OCI-LY7 (cell line): Measurements from ENCODE around the gene MAP4K1. TPM values are rescaled to one million over a fixed set of nuclear protein-coding genes. Genes with fewer than 3 reads are reported as not detected.
A peak's percentile ranks its signal among the peaks of the same experiment; 100 is the strongest.
"Not testable (repeated sequence)": the region's sequence is repeated elsewhere in the genome, so short reads cannot be mapped to it uniquely, and the experiment has no call there.

Experiments used
- BruUV-seq: library from RNA; stranded (reverse); fragments of 400-500 nt; replicated peaks from 2 replicates; lab custom pipeline; 2021; lab: Mats Ljungman, UMichigan
- CTCF ChIA-PET: fragments of 300-600 bp; sonication (Branson Sonifier 250); formaldehyde crosslinking; loops from one replicate; lab custom pipeline; 2022; ENCODE audit warnings: antibody characterized with exemption; ENCODE audit not compliant: unreplicated experiment; lab: Charles Lee
- POLR2A ChIA-PET: fragments of 300-600 bp; sonication (Branson Sonifier 250); formaldehyde crosslinking; loops from one replicate; lab custom pipeline; 2022; ENCODE audit warnings: antibody characterized with exemption; lab: Charles Lee
- DNase-seq: peaks from one replicate; pipeline ENCODE4 v3.0.0-alpha.2; 2015; ENCODE audit warnings: low spot score
- H2AFZ ChIP-seq: fragments of 200-600 bp; sonication (generic), shearing (Covaris generic); 2 replicates; pipeline ENCODE4 v1.6.1; 2014; ENCODE audit warnings: mild to moderate bottlenecking, antibody characterized with exemption, low read length, moderate library complexity
- H3K27ac ChIP-seq: fragments of 200-600 bp; sonication (generic); 2 replicates; pipeline ENCODE4 v1.5.1; 2014; ENCODE audit warnings: mixed run types, low read depth, mild to moderate bottlenecking, moderate library complexity, low read length, inconsistent platforms; ENCODE audit not compliant: poor library complexity, severe bottlenecking
- H3K36me3 ChIP-seq: fragments of 200-600 bp; sonication (generic); 2 replicates; pipeline ENCODE4 v1.6.1; 2014; ENCODE audit warnings: mild to moderate bottlenecking, antibody characterized with exemption, low read length, moderate library complexity, mixed read lengths; ENCODE audit not compliant: insufficient read depth
- H3K4me1 ChIP-seq: fragments of 200-600 bp; sonication (generic); 2 replicates; pipeline ENCODE4 v1.5.1; 2014; ENCODE audit warnings: mild to moderate bottlenecking, low read length; ENCODE audit not compliant: insufficient read depth, poor library complexity, severe bottlenecking
- H3K4me2 ChIP-seq: fragments of 200-600 bp; sonication (generic); 2 replicates; pipeline ENCODE4 v1.6.1; 2014; ENCODE audit warnings: mild to moderate bottlenecking, low read length
- H3K4me3 ChIP-seq: fragments of 200-600 bp; sonication (generic); 2 replicates; pipeline ENCODE4 v1.5.1; 2014; ENCODE audit warnings: mild to moderate bottlenecking, low read depth, low read length; ENCODE audit not compliant: poor library complexity, severe bottlenecking
- H3K79me2 ChIP-seq: fragments of 200-600 bp; sonication (generic); 2 replicates; pipeline ENCODE4 v1.6.1; 2016; ENCODE audit warnings: low read depth, mild to moderate bottlenecking, low read length, moderate library complexity, mixed read lengths; ENCODE audit not compliant: insufficient read depth
- H3K9me2 ChIP-seq: fragments of 200-600 bp; sonication (generic); 2 replicates; pipeline ENCODE4 v1.6.1; 2016; ENCODE audit warnings: mild to moderate bottlenecking, low read length, mixed read lengths; ENCODE audit not compliant: insufficient read depth
- H3K9me3 ChIP-seq: fragments of 200-600 bp; sonication (generic); 2 replicates; pipeline ENCODE4 v1.6.1; 2014; ENCODE audit warnings: mild to moderate bottlenecking, mixed run types, low read length, mixed read lengths
- H4K20me1 ChIP-seq: fragments of 200-600 bp; sonication (generic); 2 replicates; pipeline ENCODE4 v1.6.1; 2014; ENCODE audit warnings: mild to moderate bottlenecking, antibody characterized with exemption, low read length, moderate library complexity, mixed read lengths; ENCODE audit not compliant: insufficient read depth
- EZH2phosphoT487 ChIP-seq: fragments of 200-600 bp; sonication (generic); IDR thresholded peaks from 2 replicates; pipeline ENCODE4 v1.6.1; 2018; ENCODE audit warnings: low read depth, borderline replicate concordance, mild to moderate bottlenecking, mixed run types, antibody characterized with exemption, low read length, moderate library complexity, mixed read lengths
- intact Hi-C: fragments of 100-400 bp; cut with micrococcal nuclease; formaldehyde crosslinking; loops from one replicate; pipeline ENCODE4 v1.10.0; 2022; ENCODE audit not compliant: unreplicated experiment
- total RNA-seq, 2 experiments: library from RNA; depleted of rRNA in 1 of 2; stranded (reverse); fragments of >200 nt in 1 of 2; shearing (Covaris generic) in 1 of 2; gene quantifications; 2 replicates each; pipeline ENCODE4 v1.2.3, GENCODE V29; 2014 to 2022
- TF ChIP-seq, protein P1 (sequence below): fragments of 200-600 bp; sonication (generic); conservative IDR thresholded peaks from 2 replicates; pipeline ENCODE4 v1.5.1; 2014; ENCODE audit warnings: mild to moderate bottlenecking, antibody characterized with exemption, low read length, moderate library complexity, mixed read lengths

Gene MAP4K1
- total RNA-seq, 2 experiments from 2014 or later, result 102 to 331 TPM

DNA sequence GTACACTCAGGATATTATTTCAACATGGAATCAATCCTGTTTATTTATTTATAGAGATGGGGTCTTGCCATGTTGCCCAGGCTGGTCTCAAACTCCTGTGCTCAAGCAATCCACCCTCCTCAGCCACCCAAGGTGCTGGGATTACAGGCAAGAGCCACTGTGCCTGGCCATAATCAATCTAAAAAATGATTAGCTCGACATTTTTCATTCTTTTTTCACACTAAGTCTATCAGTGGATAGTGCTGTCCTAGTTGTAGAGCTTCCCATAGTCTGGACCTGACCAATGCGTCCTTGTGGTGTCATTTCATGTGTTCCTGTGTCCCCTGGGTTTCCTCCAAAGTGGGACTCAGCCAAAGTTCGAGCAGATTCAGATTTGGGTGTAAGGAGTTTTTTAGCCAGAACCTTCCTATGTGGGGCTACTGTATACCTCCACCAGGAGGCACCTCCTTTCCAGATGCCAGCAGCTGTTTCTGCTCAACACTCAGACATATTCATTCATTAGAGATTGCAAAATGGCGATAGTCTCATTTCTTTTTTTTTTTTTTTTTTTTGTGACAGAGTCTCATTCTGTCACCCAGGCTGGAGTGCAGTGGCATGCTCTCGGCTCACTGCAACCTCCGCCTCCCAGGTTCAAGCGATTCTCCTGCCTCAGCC is 61.1 kb downstream of the MAP4K1 start:
- H3K4me2 ChIP-seq, result peak overlapping the region; percentile 14; the same call in 1 of the 2 replicates
- H3K36me3 ChIP-seq, result no peaks in the 10 kb centered on the region
- POLR2A ChIA-PET, result interaction anchor here (0.6 kb wide), 1 partner anchor 58 kb away, joined by 3 read pairs; no protein-coding TSS in a partner anchor
- H3K9me2 ChIP-seq, result no peaks in the 10 kb centered on the region
- H3K27ac ChIP-seq, result no peak overlapping the region
- no peaks in the 10 kb centered on the region for H3K9me3 ChIP-seq
- TF ChIP-seq, protein P1, sequence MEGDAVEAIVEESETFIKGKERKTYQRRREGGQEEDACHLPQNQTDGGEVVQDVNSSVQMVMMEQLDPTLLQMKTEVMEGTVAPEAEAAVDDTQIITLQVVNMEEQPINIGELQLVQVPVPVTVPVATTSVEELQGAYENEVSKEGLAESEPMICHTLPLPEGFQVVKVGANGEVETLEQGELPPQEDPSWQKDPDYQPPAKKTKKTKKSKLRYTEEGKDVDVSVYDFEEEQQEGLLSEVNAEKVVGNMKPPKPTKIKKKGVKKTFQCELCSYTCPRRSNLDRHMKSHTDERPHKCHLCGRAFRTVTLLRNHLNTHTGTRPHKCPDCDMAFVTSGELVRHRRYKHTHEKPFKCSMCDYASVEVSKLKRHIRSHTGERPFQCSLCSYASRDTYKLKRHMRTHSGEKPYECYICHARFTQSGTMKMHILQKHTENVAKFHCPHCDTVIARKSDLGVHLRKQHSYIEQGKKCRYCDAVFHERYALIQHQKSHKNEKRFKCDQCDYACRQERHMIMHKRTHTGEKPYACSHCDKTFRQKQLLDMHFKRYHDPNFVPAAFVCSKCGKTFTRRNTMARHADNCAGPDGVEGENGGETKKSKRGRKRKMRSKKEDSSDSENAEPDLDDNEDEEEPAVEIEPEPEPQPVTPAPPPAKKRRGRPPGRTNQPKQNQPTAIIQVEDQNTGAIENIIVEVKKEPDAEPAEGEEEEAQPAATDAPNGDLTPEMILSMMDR, result peak; percentile 57
- TF ChIP-seq EZH2phosphoT487, result no peak
- no peak overlapping the region for H3K4me3 ChIP-seq
- no peaks in the 10 kb centered on the region for H4K20me1 ChIP-seq
- peak overlapping the region; percentile 75 for H2AFZ ChIP-seq
- no peaks in the 10 kb centered on the region for H3K79me2 ChIP-seq
- peaks cover 28% of the 10 kb centered on the region for H3K4me1 ChIP-seq
- intact Hi-C loops, result loop anchor here (2.0 kb wide), 1 partner anchor 62 kb away; the partner anchor contains the start of gene EIF3K
- CTCF ChIA-PET, result no interaction called here
- BruUV-seq, result no TSS peak
- peak; percentile 54 for DNase-seq

DNA sequence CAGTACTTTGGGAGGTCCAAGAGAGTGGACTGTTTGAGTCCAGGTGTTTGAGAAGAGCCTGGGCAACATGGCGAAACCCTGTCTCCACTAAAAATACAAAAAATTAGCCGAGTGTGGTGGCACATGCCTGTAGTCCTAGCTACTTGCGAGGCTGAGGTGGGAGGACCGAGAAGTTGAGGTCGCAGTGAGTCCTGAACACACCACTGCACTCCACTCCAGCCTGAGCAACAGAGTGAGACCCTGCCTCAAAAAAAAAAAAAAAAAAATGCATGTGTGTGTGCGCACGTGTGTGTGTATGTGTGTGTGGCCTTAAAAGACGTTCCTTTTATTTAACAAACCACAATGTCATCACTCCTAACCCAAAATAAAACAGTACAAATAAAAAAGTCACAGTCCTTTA is 62.6 kb downstream of the MAP4K1 start:
- intact Hi-C loops, result no loop called here
- Histone ChIP-seq H4K20me1 (no peaks in the 10 kb centered on the region), H3K27ac (no peak overlapping the region), H3K9me2 (no peaks in the 10 kb centered on the region), H3K4me2 (peak overlapping the region; percentile 22; the same call in 1 of the 2 replicates), H3K4me1 (peaks cover 28% of the 10 kb centered on the region), H2AFZ (peak overlapping the region; percentile 66; the same call in 1 of the 2 replicates), H3K79me2 (no peaks in the 10 kb centered on the region), H3K36me3 (no peaks in the 10 kb centered on the region), H3K9me3 (no peaks in the 10 kb centered on the region), H3K4me3 (no peak overlapping the region)
- no peak for DNase-seq
- TF ChIP-seq, protein P1, result no peak
- no peak for TF ChIP-seq EZH2phosphoT487
- CTCF ChIA-PET, result no interaction called here
- BruUV-seq, result no TSS peak
- POLR2A ChIA-PET, result no interaction called here

DNA sequence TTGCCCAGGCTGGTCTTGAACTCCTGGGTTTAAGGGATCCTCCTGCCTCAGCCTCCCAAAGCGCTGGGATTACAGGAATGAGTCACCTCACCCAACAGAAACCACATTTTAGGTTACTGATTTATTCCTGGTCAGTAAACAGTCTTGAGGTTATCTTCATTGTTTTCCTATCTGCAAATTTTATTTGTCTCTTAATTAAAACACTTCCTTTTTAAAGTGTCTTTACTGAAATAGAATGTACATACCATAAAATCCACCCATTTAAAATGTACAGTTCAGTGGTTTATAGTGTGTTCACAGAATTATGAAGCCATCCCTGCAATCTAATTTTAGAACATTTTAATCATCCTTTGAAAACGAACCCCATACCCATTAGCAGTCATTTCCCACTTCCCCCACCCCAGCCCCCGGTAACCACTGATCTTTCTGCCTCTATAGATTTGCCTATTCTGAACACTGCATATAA is 63.0 kb downstream of the MAP4K1 start:
- H3K4me2 ChIP-seq, result peak overlapping the region; percentile 22; the same call in 1 of the 2 replicates
- H3K4me1 ChIP-seq, result peaks cover 24% of the 10 kb centered on the region
- intact Hi-C loops, result no loop called here
- POLR2A ChIA-PET, result no interaction called here
- TF ChIP-seq, protein P1, result no peak
- no peak for TF ChIP-seq EZH2phosphoT487
- H3K9me3 ChIP-seq, result no peaks in the 10 kb centered on the region
- no peaks in the 10 kb centered on the region for H3K36me3 ChIP-seq
- CTCF ChIA-PET, result no interaction called here
- no peak overlapping the region for H3K4me3 ChIP-seq
- no TSS peak for BruUV-seq
- H3K9me2 ChIP-seq, result no peaks in the 10 kb centered on the region
- H3K27ac ChIP-seq, result no peak overlapping the region
- peak overlapping the region; percentile 66; the same call in 1 of the 2 replicates for H2AFZ ChIP-seq
- no peaks in the 10 kb centered on the region for H3K79me2 ChIP-seq
- no peak for DNase-seq
- no peaks in the 10 kb centered on the region for H4K20me1 ChIP-seq

DNA sequence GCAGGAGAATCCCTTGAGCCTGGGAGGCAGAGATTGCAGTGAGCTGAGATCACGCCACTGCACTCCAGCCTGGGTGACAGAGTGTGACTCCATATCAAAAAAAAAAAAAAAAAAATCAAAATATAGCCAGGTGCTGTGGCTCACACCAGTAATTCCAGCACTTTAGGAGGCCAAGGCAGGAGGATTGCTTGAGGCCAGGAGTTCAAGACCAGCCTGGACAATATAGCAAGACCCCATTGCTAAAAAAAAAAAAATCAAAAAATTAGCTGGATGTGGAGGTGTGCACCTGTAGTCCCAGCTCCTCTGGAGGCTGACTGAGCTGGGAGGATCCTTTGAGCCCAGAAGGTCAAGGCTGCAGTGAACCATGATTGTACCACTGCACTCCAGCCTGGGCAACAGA is 64.5 kb downstream of the MAP4K1 start:
- H3K27ac ChIP-seq, H3K36me3 ChIP-seq, CTCF ChIA-PET, H3K4me2 ChIP-seq, H4K20me1 ChIP-seq, H2AFZ ChIP-seq, BruUV-seq, intact Hi-C loops, H3K9me3 ChIP-seq, H3K9me2 ChIP-seq, H3K4me3 ChIP-seq, DNase-seq, H3K79me2 ChIP-seq: not testable (repeated sequence)
- peaks cover 18% of the 10 kb centered on the region for H3K4me1 ChIP-seq
- POLR2A ChIA-PET, result interaction anchor here (0.7 kb wide), 1 partner anchor 10 kb away, joined by 3 read pairs; no protein-coding TSS in a partner anchor
